Subcutaneous adipose tissue (tissue), 4 donors: Measurements from ENCODE around the gene HTRA2. TPM values are rescaled to one million over a fixed set of nuclear protein-coding genes. Genes with fewer than 3 reads are reported as not detected.

Source experiments
- CTCF ChIP-seq: fragments of 450-650 bp; IDR thresholded peaks from one replicate; pipeline ENCODE4 v1.5.1; 2016; ENCODE audit warnings: low read depth, mild to moderate bottlenecking, control low read depth, antibody characterized with exemption, moderate library complexity
- total RNA-seq, 4 donors: library from RNA; depleted of rRNA; stranded (reverse); fragments of >200 nt; gene quantifications; one replicate each; pipeline ENCODE4 v1.1.0, GENCODE V29; 2016

The HTRA2 gene
- total RNA-seq, 4 donors from 2014 or later: 15.2 to 43.8 (median 42.9) TPM

DNA sequence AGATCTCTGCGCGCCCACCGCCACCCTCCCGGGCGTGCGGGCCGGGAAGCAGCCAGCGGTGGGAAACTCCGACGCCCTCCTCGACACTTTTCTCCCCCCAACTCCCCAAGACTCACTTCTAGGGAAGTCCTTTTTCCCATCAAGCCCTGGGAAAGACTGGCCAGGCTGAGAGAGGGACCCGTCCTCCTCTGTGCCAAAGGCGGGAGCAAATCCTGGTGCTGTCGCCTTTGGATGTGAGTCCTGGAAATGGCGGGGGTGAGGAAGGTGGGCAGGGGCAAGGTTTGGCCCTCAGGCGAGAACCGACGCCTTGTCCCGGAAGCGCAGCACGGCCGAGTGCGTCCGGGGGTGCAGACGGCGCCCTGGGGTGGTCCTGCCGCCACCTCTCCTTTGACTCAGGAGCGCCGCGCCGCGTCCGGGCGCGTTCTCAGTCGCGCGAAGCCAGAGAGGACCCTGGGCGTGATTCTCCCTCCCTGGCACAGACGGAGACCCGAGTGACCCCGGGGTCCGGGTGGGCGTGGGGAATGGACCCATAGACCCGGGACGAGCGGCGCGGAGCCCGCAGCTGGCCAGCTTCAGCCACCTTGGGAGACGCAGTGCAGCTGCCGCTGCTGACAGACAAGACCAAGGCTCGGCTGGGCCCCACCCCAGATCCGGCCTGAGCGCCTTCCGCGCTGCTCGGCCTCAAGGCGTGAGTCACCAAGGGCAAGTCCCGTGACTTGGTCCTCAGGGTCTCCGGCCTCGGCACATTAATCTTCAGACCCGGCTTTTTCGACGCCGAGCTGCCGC, 26.8 kb upstream of the HTRA2 start:
- TF ChIP-seq CTCF: no peak

DNA sequence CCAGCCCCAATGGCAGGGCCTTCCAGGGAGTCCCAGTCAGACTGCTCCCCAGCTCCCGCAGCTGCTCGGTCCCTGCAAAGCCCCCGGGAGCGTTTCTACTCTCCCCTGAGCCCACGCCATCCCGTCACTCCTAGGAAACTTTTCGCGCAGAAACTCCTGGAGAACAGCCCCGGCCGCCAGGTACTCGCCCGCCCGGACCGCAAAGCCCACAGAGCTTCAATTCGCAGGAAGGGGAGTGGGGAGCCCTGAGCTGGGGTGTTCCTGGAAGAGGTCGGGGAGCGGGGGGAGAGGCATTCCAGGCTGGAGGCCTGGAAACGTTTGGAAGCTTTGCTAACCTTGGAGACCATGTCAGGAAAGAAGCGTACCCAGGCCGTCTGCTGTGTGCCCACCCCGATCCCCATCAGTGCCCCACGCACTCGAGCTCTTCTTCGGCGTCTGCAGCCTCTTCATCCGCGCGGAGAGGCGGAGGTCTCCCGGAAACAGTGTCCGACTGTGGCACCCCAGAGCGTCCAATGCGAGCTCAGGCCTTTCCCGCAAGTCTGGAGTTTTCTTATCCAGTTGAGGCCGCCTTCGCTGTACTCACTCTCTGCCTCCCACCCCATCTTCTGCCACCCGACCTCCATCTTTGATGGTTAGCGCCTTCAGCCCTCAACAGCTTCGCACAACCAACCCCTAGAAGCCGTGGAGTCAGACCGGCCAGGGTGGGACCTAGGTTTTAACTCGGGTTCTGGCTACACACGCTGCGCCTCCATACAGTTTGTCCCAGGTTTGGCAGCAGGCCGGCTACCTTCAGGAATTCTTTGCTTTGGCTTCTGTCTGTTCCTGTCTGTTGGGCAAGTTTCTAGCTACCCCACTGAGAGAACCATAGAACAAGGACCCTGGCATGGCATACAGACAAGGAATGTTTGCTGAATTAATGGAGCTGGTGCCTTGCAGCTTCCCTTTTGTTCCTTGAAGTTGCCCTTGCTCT, 25.9 kb upstream of the HTRA2 start:
- TF ChIP-seq CTCF: no peak

DNA sequence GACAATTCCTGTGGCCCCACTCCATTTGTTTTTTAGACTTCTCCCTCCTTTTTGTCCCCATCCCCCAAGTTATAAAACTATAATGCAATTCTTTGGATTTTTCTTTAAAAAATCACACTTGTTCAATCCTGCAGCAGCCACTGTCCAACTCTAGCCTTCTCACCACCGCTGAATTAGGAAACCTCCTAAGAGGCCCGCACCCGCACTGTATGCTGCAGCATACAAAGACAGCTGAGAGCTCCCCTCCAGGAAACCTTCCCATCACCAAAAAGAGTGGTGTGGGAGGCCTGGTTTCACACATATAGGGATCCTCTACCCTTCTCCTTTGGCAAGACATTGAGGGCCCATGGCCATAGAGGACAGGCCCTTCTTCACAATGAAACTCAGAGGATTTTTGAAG, 25.1 kb upstream of the HTRA2 start:
- TF ChIP-seq CTCF: no peak

DNA sequence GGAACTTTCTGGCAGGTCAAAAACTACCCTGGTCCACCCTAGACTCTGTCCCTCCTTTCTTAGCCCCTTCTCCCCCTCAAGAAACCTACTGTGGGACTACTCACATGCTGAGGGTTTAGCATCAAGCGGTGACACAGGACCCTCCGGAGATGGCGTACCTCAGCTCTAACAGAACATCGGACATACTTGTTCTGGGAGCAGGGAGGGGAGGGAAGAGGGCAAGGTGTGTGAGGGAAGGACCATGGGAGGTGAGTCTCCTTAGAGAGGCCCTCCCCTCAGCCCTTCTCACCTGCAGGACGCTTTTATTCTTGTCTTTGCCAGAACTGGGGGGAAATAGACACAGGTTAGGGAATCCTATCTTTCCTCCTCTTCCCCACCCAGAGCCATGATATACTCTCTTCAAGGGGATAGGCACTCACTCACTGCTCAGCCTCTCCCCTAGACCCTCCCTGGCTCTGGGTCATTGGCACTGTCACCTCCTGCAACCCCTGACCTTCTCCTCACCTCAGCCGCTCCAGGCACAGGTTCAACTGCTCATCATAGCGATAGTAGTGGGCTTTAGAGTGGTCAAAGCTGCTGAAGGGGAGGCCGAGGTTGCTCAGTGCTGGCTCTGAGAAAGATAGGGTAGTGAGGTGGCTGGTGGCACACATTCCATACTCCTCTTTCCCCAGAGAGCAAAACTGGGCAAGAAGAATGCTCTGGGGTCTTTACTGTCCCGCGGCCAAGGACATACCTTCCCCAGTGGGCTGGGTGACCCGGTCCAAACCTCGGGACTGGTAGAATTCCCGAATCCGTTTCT, 24.1 kb upstream of the HTRA2 start:
- no peak for TF ChIP-seq CTCF

- no peak for TF ChIP-seq CTCF
Measured at GRCh38 chr2:74507145-74507925, 22.4 kb upstream of the HTRA2 start, which contains the start of gene PCGF1. Gene PCGF1, minus strand, starts transcription at chr2:74507695. Its CDS starts 27 bp downstream, at chr2:74507668.

GRCh38 chr2:74507926-74508520, 21.7 kb upstream of the HTRA2 start:
- no peak for TF ChIP-seq CTCF
